WERI-Rb-1 (cell line): ENCODE measurements around the gene ATG13.

Experiments
- DNase-seq: peaks from one replicate; pipeline ENCODE4 v3.0.0-alpha.2; 2020
- H3K27ac ChIP-seq: fragments of 250-450 bp; sonication (Bioruptor Pico); 2 replicates; pipeline ENCODE4 v1.5.1; 2020; ENCODE audit warnings: mild to moderate bottlenecking, moderate library complexity
- H3K27me3 ChIP-seq: fragments of 250-450 bp; sonication (Bioruptor Pico); 2 replicates; pipeline ENCODE4 v1.5.1; 2021; ENCODE audit warnings: mild to moderate bottlenecking, low read depth, moderate library complexity; ENCODE audit not compliant: insufficient read depth, severe bottlenecking
- H3K36me3 ChIP-seq: fragments of 250-450 bp; sonication (Bioruptor Pico); 2 replicates; pipeline ENCODE4 v1.5.1; 2020; ENCODE audit warnings: mild to moderate bottlenecking, moderate library complexity
- H3K4me3 ChIP-seq: 2 replicates; pipeline ENCODE4 v1.5.1; 2011; ENCODE audit warnings: low read depth, mild to moderate bottlenecking, control low read depth, low read length
- H3K9me3 ChIP-seq: fragments of 250-450 bp; sonication (Bioruptor Pico); 2 replicates; pipeline ENCODE4 v1.5.1; 2021; ENCODE audit warnings: mild to moderate bottlenecking, moderate library complexity; ENCODE audit not compliant: severe bottlenecking
- TF ChIP-seq, protein P1 (sequence below): IDR thresholded peaks from 2 replicates; pipeline ENCODE4 v1.5.1; 2011; ENCODE audit warnings: low read depth, mild to moderate bottlenecking, control low read depth, inconsistent platforms, low read length

ATG13 gene

DNA sequence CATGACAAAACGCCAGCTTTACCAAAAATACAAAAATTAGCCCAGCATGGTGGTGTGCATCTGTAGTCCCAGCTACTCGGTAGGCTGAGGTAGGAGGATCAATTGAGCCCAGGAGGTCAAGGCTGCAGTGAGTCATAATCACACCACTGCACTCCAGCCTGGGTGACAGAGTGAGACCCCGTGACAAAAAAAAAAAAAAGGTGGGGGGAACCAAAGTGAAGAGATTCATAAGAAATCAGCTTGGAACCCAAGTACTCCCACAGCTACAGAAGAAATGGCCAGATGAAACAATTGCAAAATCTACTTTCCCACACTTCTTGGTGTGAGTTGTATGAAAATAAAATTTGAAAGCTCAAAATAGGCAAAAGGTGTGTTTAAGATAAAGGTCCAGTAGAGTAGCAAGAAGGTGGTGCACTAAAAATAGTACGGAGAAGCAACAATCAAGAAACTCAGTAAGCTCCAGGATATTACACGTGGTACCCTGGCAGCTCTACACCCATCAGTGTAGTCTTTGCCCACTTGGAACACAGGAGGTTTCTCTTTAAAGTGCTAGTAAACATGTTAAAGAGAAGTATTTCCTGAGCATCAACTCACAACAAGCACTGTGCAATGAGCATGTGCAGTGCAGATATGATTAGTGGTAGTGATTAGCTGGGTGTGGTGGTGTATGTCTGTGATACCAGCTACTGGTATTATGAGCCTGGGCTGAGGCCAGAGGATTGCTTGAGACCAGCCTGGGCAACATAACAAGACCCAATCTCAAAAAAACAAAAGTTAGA is 5.6 kb upstream of the ATG13 start:
- Histone ChIP-seq H3K27me3 (no peaks in the 10 kb centered on the region), H3K9me3 (no peaks in the 10 kb centered on the region), H3K36me3 (0 out of 2 replicates have a peak, but pooled peaks cover 4% of the 10 kb centered on the region), H3K27ac (no peak overlapping the region), H3K4me3 (no peak overlapping the region)
- TF ChIP-seq, protein P1, sequence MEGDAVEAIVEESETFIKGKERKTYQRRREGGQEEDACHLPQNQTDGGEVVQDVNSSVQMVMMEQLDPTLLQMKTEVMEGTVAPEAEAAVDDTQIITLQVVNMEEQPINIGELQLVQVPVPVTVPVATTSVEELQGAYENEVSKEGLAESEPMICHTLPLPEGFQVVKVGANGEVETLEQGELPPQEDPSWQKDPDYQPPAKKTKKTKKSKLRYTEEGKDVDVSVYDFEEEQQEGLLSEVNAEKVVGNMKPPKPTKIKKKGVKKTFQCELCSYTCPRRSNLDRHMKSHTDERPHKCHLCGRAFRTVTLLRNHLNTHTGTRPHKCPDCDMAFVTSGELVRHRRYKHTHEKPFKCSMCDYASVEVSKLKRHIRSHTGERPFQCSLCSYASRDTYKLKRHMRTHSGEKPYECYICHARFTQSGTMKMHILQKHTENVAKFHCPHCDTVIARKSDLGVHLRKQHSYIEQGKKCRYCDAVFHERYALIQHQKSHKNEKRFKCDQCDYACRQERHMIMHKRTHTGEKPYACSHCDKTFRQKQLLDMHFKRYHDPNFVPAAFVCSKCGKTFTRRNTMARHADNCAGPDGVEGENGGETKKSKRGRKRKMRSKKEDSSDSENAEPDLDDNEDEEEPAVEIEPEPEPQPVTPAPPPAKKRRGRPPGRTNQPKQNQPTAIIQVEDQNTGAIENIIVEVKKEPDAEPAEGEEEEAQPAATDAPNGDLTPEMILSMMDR = no peak
- DNase-seq = no peak

DNA sequence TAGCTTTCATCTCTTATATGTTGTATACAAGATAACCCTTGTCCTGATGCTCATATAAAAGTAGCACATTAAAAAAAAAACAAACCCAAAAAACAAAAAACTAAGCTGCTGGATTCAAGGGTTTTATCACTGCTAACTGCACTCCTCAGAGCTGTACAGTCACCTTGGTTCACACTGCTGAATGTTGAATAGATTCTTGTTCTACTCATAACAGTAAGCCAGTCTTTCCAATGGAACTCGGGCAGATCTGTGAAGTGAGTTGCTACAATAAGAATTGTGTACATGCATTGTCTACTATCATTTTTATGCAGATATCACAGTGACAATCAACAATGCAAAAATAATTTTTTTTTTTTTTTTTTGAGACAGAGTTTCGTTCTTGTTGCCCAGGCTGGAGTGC is 5.0 kb upstream of the ATG13 start:
- no peak overlapping the region for H3K4me3 ChIP-seq
- TF ChIP-seq, protein P1 = no peak
- DNase-seq = no peak
- H3K36me3 ChIP-seq = 0 out of 2 replicates have a peak, but pooled peaks cover 4% of the 10 kb centered on the region
- no peak overlapping the region for H3K27ac ChIP-seq
- no peaks in the 10 kb centered on the region for H3K9me3 ChIP-seq
- no peaks in the 10 kb centered on the region for H3K27me3 ChIP-seq

DNA sequence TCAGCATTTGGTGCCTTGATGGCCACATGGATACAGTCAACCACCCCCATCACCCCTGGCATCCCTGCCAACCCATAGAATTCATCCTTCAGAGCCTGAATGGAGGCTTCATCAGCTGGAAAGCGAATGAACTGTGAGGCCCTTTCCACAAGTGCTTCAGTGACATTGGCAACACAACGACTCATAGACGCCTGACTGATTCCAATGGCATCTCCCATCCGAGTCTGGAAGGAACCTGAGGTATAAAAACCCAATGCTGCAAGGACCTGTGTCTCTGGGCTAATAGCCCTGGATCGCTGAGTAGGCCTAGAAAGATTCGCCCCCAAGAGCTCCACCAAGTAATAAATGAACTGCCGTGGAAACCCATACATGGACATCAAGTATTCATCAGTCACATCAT is 1.6 kb upstream of the ATG13 start:
- Histone ChIP-seq H3K27ac (no peak overlapping the region), H3K4me3 (no peak overlapping the region)

DNA sequence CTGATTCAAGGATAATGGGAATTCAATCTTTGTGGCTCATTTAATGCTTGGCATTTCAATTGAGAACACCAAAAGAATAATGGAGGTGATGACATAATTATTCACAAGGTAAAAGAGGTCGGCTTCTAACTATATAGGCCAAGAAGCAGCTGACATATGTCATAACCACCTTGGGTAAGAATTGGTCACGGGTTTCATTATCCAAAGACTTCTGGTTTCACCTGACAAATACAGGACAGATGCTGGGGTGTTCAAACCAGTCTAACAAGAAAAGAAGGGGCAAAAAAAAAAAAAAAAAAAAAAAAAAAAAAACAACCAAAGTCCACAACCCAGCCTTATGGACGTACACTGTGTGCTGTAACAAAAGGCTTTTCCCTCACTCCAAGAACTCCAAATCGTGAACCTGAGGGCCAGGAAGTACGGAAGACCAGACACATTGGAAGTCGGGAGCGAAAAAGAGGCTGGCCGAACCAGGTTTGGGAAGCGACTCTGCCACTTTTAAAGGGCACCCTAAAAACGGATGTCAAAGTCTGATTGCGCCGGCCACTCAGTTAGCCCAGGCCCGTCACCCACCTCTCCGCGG is 711 bp upstream of the ATG13 start:
- Histone ChIP-seq H3K9me3 (no peaks in the 10 kb centered on the region), H3K27me3 (no peaks in the 10 kb centered on the region), H3K27ac (peak overlapping the region; percentile 99), H3K36me3 (peaks cover 17% of the 10 kb centered on the region; the same call in 1 of the 2 replicates), H3K4me3 (peak overlapping the region; percentile 78)
- TF ChIP-seq, protein P1 = no peak
- no peak for DNase-seq

More for the DNA sequence above, 1.6 kb upstream of the ATG13 start:
- Histone ChIP-seq H3K9me3 (no peaks in the 10 kb centered on the region), H3K27me3 (no peaks in the 10 kb centered on the region), H3K36me3 (peaks cover 9% of the 10 kb centered on the region; the same call in 1 of the 2 replicates)
- no peak for DNase-seq
- TF ChIP-seq, protein P1 = no peak

DNA sequence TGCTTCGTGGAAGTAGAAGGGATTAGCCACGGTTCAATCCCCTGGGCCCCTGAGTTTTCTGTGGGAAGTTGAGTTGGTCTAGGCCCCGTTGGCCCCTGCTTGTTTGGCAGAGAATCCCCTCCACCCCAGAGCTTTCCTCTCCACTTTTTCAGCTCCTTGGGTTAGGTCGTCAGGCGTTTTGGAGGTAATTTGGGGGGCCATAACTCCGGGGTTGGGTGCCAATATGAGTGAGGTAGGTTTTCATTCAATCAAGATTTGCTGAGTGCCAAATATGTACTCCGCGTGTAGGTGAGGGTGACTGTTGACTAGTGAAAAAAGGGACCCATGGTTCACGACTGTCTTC is 590 bp downstream of the ATG13 start:
- Histone ChIP-seq H3K9me3 (no peaks in the 10 kb centered on the region), H3K36me3 (peaks cover 18% of the 10 kb centered on the region; the same call in 1 of the 2 replicates), H3K4me3 (peak overlapping the region; percentile 78), H3K27me3 (no peaks in the 10 kb centered on the region), H3K27ac (peak overlapping the region; percentile 99)
- TF ChIP-seq, protein P1 = no peak
- DNase-seq = no peak
